Tongue (tissue), 3 donors: ENCODE data around the gene GNE. TPM values are rescaled to one million over a fixed set of nuclear protein-coding genes. Genes with fewer than 3 reads are reported as not detected.

Source experiments
- DNase-seq: peaks from one replicate; pipeline ENCODE4 v3.0.0-alpha.2; 2015
- small RNA-seq: library from RNA; depleted of rRNA; stranded (forward); fragments of <200 nt; gene quantifications from one replicate; pipeline ENCODE3, GENCODE V24; 2014; ENCODE audit warnings: low replicate concordance
- total RNA-seq: library from RNA; depleted of rRNA; stranded (reverse); fragments of >200 nt; gene quantifications from one replicate; pipeline ENCODE4 v1.2.3, GENCODE V29; 2014

GNE gene
- total RNA-seq, 1 donor from 2014 or later, result 33.1 TPM

GRCh38 chr9:36164989-36165388 is 93.3 kb downstream of the GNE start:
- DNase-seq, result no peak

Small RNA genes lying within 50 kb of the gene (small RNA-seq; reads per million reads assigned to genes)
- gene RNU4-53P, result not detected

Other genes starting within 250 kb of the GNE start
- 22.9 TPM for gene RECK, start 221.5 kb downstream of the GNE start, total RNA-seq
- gene GLIPR2, start 121.7 kb downstream of the GNE start, total RNA-seq, result 49.3 TPM
- 0.41 TPM for gene CCIN, start 89.1 kb downstream of the GNE start, total RNA-seq
- 95.7 TPM for gene CLTA, start 67.5 kb downstream of the GNE start, total RNA-seq
- gene RNF38, start 141.8 kb upstream of the GNE start, total RNA-seq, result 20.5 TPM